Measurements from ENCODE around the gene PTPRA. TPM values are rescaled to one million over a fixed set of nuclear protein-coding genes. Genes with fewer than 3 reads are reported as not detected.

Gene PTPRA
- total RNA-seq, 2 experiments from 2014 or later, result 66.9 to 71.5 TPM

DNA sequence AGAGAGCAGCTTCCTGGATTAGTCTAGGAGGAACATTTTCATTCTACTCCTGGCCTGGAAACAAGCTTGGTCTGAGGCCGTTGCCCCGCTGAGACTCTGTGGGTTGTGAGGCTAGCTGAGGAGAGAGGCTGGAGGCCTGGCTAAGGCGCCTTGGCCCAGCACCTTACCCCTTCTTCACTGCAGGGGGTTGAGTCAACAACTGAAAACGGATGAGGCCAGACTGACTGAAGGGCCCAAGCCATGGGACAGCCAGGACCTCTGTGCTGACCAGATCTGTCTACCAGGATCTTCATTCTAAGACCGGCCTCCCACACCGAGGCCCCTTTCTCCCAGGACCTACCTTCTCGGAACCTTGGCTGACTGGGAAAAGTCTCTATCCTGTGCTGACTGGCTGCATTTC, 214.8 kb downstream of the PTPRA start:
- ChIA-PET CTCF (interaction anchor here (0.9 to 1.7 kb wide), 2 partner anchors 10 to 28 kb away, joined by 4 read pairs; no protein-coding TSS in a partner anchor), POLR2A (no interaction called here)
- H3K4me3 Mint-ChIP-seq, result no peak overlapping the region
- H3K4me1 Mint-ChIP-seq, result peaks cover 18% of the 10 kb centered on the region
- H3K9me3 Mint-ChIP-seq, result no peaks in the 10 kb centered on the region
- H3K27ac Mint-ChIP-seq, result no peak overlapping the region
- no peaks in the 10 kb centered on the region for H3K36me3 Mint-ChIP-seq (ENCODE audit: low read depth)
- DNase-seq, result no peak
- H3K27me3 Mint-ChIP-seq, result peaks cover 50% of the 10 kb centered on the region

Other genes starting within 250 kb of the PTPRA start
- gene NOP56, start 220.8 kb upstream of the PTPRA start, total RNA-seq, result 100 to 1,000 TPM; 285 to 302 TPM
- 10 to 100 TPM; 78.8 to 82.2 TPM for gene IDH3B, start 209.3 kb upstream of the PTPRA start, total RNA-seq
- 1 to 10 TPM; 2.7 to 2.9 TPM for gene EBF4, start 180.7 kb upstream of the PTPRA start, total RNA-seq
- gene CPXM1, start 72.9 kb upstream of the PTPRA start, total RNA-seq, result under 1 TPM; 0.20 to 0.33 TPM
- not detected for gene C20orf141, start 58.5 kb upstream of the PTPRA start, total RNA-seq
- gene TMEM239, start 57.1 kb upstream of the PTPRA start, total RNA-seq, result not detected
- 10 to 100 TPM; 25.0 to 25.7 TPM for gene PCED1A, start 32.8 kb upstream of the PTPRA start, total RNA-seq
- 10 to 100 TPM; 49.7 to 53.0 TPM for gene VPS16, start 32.7 kb upstream of the PTPRA start, total RNA-seq
- gene GNRH2, start 170.1 kb downstream of the PTPRA start, total RNA-seq, result 1 to 10 TPM; 2.3 to 3.0 TPM
- 10 to 100 TPM; 33.7 to 35.3 TPM for gene MRPS26, start 172.6 kb downstream of the PTPRA start, total RNA-seq
- not detected for gene OXT, start 198.1 kb downstream of the PTPRA start, total RNA-seq
- not detected for gene AVP, start 211.2 kb downstream of the PTPRA start, total RNA-seq